Spleen (tissue), 13 donors: ENCODE data around the gene NOLC1. TPM values are rescaled to one million over a fixed set of nuclear protein-coding genes. Genes with fewer than 3 reads are reported as not detected.

Experiments used
- DNase-seq: peaks from one replicate; pipeline ENCODE4 v3.0.0-alpha.2; 2020
- H3K27ac ChIP-seq, 8 donors: fragments of 200-600 bp; sonication (generic) in 7 of 8; 1 replicate in 4 of 8; 2 replicates in 4 of 8; pipeline versions ENCODE4 v1.5.0 to v1.8.0; 2016 to 2021; ENCODE audit warnings: inconsistent platforms in 4 of 8, mild to moderate bottlenecking in 4 of 8, moderate library complexity in 1 of 8
- H3K27me3 ChIP-seq, 7 donors: fragments of 200-600 bp; sonication (generic) in 6 of 7; replicated peaks in 1 of 7; 1 replicate in 4 of 7; 2 replicates in 3 of 7; pipeline versions ENCODE4 v1.5.0 to v1.8.0; 2016 to 2021; ENCODE audit warnings: inconsistent platforms in 3 of 7, mild to moderate bottlenecking in 1 of 7
- H3K36me3 ChIP-seq, 6 donors: fragments of 200-600 bp; sonication (generic) in 5 of 6; 1 replicate in 4 of 6; 2 replicates in 2 of 6; pipeline versions ENCODE4 v1.5.0 to v1.8.0; 2016 to 2021; ENCODE audit warnings: inconsistent platforms in 2 of 6
- H3K4me1 ChIP-seq, 6 donors: fragments of 200-600 bp; sonication (generic) in 5 of 6; 1 replicate in 3 of 6; 2 replicates in 3 of 6; pipeline versions ENCODE4 v1.5.0 to v1.8.0; 2016 to 2021; ENCODE audit warnings: inconsistent platforms in 3 of 6
- H3K4me3 ChIP-seq, 8 donors: fragments of 200-600 bp; sonication (generic) in 7 of 8; 1 replicate in 4 of 8; 2 replicates in 4 of 8; pipeline versions ENCODE4 v1.5.0 to v1.8.0; 2016 to 2021; ENCODE audit warnings: inconsistent platforms in 4 of 8, mild to moderate bottlenecking in 4 of 8, moderate library complexity in 2 of 8
- H3K9me3 ChIP-seq, 8 donors: fragments of 200-600 bp; sonication (generic) in 7 of 8; 1 replicate in 4 of 8; 2 replicates in 4 of 8; pipeline versions ENCODE4 v1.5.0 to v1.8.0; 2016 to 2021; ENCODE audit warnings: inconsistent platforms in 4 of 8
- POLR2A ChIP-seq, 3 donors: fragments of 450-650 bp; IDR thresholded peaks; one replicate each; pipeline ENCODE4 v1.5.1; 2017; ENCODE audit warnings: antibody characterized with exemption in 3 of 3, mild to moderate bottlenecking in 1 of 3
- POLR2AphosphoS5 ChIP-seq, 3 donors: sonication (generic); formaldehyde crosslinking; IDR thresholded peaks; one replicate each; pipeline ENCODE4 v1.5.1; 2017; ENCODE audit warnings: antibody characterized with exemption in 3 of 3
- WGBS, 5 donors: extraction: QIAGEN DNeasy Blood & Tissue Kit in 3 of 5; methylation state at CpG; one replicate each; pipeline versions ENCODE4 v1.1.5 to v1.1.7; 2013 to 2018; 5-methylcytosine and 5-hydroxymethylcytosine counted together
- intact Hi-C: fragments of 100-400 bp; cut with DNase I; formaldehyde crosslinking; loops from one replicate; pipeline ENCODE4 v1.15.0; 2023; ENCODE audit warnings: low total_unique reads
- long read RNA-seq, 2 donors: transcript quantifications; one replicate each; lab custom pipeline, GENCODE V29; 2026
- polyA plus RNA-seq, 3 donors: library from polyadenylated mRNA; stranded (reverse); fragments of 200-250 nt; gene quantifications; one replicate each; pipeline ENCODE4 v1.2.1, GENCODE V29; 2013
- total RNA-seq, 7 donors: library from RNA; depleted of rRNA in 3 of 7; stranded (reverse); fragments of >200 nt in 3 of 7; fragmentation: NEBNext Ultra II Directional in 4 of 7; extraction: Animal tissue kit (Norgen Biotek cat#: 25700) in 4 of 7; gene quantifications; one replicate each; pipeline versions ENCODE4 v1.1.0 to v1.2.1, GENCODE V29; 2016 to 2021
- TF ChIP-seq, protein P1 (sequence below), 11 experiments: fragments of 200-600 bp in 7 of 11; fragments of 450-650 bp in 4 of 11; sonication (generic) in 4 of 11; IDR thresholded peaks in 8 of 11; conservative IDR thresholded peaks in 3 of 11; 1 replicate in 7 of 11; 2 replicates in 4 of 11; pipeline versions ENCODE4 v1.4.0 to v1.8.0; 2016 to 2021; ENCODE audit warnings: antibody characterized with exemption in 11 of 11, inconsistent platforms in 4 of 11, mild to moderate bottlenecking in 1 of 11
- donor health status: healthy with polysubstance abuse.
- donor health status: DM: no; HTN: no; CAD: no; lungs with moderate emphysema.
- donor health status: DM: no; HTN: no; CAD: no.
- donor health status: Bipolar disorder and iron deficiency.
- donor health status: healthy.
- donor health status: DM: no; HTN: no; CAD: no.
- donor health status: DM: yes; HTN: yes; CAD: no.

Gene NOLC1
- 10 to 100 TPM; 37.2 to 60.0 (median 42.3) TPM for total RNA-seq
- 10 to 100 TPM; 24.6 to 36.1 (median 34.8) TPM for polyA plus RNA-seq
- long read RNA-seq, donor 1, partial matches to known transcripts = 11 of 14 reads
- long read RNA-seq, donor 1, other reads (novel, unspliced or antisense) = 0 of 14 reads
- long read RNA-seq, donor 2, partial matches to known transcripts = 0 of 4 reads
- long read RNA-seq, donor 2, other reads (novel, unspliced or antisense) = 0 of 4 reads

DNA sequence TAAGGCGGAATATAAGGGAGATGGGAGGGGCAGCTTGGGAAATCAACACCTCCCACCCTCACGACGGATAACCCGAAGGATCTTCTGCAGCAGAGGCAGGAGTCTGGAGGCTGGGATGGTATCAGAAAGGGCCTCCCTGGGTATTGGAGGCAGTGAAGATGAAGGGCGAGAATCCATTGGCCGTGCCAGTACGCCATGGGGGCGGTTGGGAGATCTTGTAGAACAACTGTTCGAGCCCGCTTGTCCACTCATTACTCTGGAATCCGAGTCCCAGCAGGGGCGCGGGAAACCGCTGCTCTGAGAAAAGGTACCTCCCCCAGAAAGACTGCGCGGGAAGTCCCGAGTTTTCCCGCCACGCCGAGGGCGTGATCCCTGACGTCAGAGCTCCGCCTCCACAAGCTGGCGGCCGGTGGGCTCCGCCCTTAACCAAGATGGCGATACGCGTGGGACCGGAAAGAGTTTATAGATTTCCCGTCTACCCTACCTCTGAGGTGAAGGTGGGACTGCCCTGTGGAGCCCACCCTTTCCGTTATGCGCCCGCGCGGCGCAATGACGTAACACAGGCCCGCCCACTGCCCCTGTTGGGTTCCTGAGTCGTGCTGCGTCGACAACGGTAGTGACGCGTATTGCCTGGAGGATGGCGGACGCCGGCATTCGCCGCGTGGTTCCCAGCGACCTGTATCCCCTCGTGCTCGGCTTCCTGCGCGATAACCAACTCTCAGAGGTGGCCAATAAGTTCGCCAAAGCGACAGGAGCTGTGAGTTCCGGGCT is at the start of gene NOLC1:
Gene NOLC1 (plus strand): TSS at position 616 of the 771 bp plus-strand sequence. CDS start 22 bp downstream, at position 638.
- H3K36me3 ChIP-seq = peaks cover 0 to 66% (median 40%) of the 10 kb centered on the region in 6 donors
- H3K4me3 ChIP-seq = peak within 1 kb of the TSS; percentile 73 to 97 (median 86)
- H3K4me1 ChIP-seq = peaks cover 12 to 56% (median 34%) of the 10 kb centered on the region in 6 donors
- H3K9me3 ChIP-seq = no peaks in the 10 kb centered on the region
- intact Hi-C loops = no loop called here
- no peaks in the 10 kb centered on the region for H3K27me3 ChIP-seq
- TF ChIP-seq, protein P1, sequence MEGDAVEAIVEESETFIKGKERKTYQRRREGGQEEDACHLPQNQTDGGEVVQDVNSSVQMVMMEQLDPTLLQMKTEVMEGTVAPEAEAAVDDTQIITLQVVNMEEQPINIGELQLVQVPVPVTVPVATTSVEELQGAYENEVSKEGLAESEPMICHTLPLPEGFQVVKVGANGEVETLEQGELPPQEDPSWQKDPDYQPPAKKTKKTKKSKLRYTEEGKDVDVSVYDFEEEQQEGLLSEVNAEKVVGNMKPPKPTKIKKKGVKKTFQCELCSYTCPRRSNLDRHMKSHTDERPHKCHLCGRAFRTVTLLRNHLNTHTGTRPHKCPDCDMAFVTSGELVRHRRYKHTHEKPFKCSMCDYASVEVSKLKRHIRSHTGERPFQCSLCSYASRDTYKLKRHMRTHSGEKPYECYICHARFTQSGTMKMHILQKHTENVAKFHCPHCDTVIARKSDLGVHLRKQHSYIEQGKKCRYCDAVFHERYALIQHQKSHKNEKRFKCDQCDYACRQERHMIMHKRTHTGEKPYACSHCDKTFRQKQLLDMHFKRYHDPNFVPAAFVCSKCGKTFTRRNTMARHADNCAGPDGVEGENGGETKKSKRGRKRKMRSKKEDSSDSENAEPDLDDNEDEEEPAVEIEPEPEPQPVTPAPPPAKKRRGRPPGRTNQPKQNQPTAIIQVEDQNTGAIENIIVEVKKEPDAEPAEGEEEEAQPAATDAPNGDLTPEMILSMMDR (IDR thresholded peaks at IDR 0.05 in 8 of 11, conservative IDR thresholded peaks at IDR 0.05 in 3 of 11) = peak in 3 of 11 experiments; percentile 22 to 32 (median 26)
- TF ChIP-seq POLR2AphosphoS5 (IDR thresholded peaks at IDR 0.05) (peak; percentile 97 to 98 (median 98)), POLR2A (IDR thresholded peaks at IDR 0.05) (peak in 2 of 3 donors; percentile 78 to 91)
- DNase-seq = peak; percentile 100
- peak within 1 kb of the TSS; percentile 74 to 95 (median 88) for H3K27ac ChIP-seq
- WGBS, 5 donors = 7 to 11% (median 7%) methylated on average over 50 to 59 of the region's 59 CpGs

DNA sequence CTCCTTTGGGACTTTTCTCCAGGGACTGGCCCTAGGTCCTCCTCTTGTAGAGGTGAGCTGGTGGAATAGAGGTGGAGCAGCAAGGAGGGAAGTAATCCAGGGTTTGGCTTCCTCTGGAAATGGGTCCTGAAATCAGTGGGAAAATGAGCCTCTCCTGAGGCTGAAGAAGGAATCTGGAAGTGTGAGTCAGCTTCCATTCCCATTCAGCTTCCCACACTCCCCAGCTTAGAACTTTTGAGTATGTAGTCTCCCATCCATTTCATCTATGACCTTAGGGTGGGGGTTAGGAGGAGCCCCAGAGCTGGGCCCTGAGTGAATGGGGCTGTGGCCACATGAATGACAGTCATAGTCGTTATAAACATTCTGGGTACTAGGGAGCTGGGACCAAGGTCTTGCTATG is 49.8 kb upstream of the NOLC1 start:
- Histone ChIP-seq H3K9me3 (no peaks in the 10 kb centered on the region), H3K4me3 (no peak overlapping the region), H3K27ac (no peak overlapping the region), H3K27me3 (no peaks in the 10 kb centered on the region), H3K4me1 (peaks cover 0 to 12% (median 4%) of the 10 kb centered on the region in 6 donors), H3K36me3 (peaks cover 0 to 78% (median 10%) of the 10 kb centered on the region in 6 donors)
- 60 to 86% (median 75%) methylated on average over 1 of the region's 1 CpG for WGBS, 5 donors
- DNase-seq = no peak
- TF ChIP-seq, protein P1 (IDR thresholded peaks at IDR 0.05 in 8 of 11, conservative IDR thresholded peaks at IDR 0.05 in 3 of 11) = no peak
- no peak for TF ChIP-seq POLR2AphosphoS5 (IDR thresholded peaks at IDR 0.05)
- no peak for TF ChIP-seq POLR2A (IDR thresholded peaks at IDR 0.05)
- intact Hi-C loops = no loop called here

DNA sequence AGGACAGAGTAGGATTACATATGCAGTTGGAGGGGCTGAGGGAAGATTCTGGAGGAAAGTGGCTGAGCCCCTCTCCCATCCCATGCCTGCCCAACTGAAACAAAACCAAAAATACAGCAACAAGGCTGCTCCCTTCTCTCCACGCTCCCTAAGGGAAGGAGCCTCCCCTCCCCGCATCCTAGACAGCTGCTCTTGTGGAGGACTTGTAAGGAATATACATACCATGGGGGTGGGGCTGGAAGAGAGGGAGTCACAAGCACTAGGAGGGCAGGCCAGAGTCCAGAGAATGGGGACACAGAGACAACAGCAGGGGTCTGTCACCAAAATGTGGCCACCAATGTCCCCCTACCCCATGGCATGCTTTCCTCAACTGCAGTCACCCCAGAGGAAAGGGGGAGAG is 45.2 kb upstream of the NOLC1 start:
- H3K36me3 ChIP-seq = peaks cover 4 to 84% (median 53%) of the 10 kb centered on the region in 6 donors
- WGBS, 5 donors = 84 to 100% (median 95%) methylated on average over 2 of the region's 2 CpGs

More for the DNA sequence above, 45.2 kb upstream of the NOLC1 start:
- Histone ChIP-seq H3K4me1 (peaks cover 0 to 21% (median 6%) of the 10 kb centered on the region in 6 donors), H3K9me3 (no peaks in the 10 kb centered on the region), H3K27ac (no peak overlapping the region), H3K27me3 (no peaks in the 10 kb centered on the region), H3K4me3 (no peak overlapping the region)
- no peak for DNase-seq
- intact Hi-C loops = no loop called here
- TF ChIP-seq, protein P1 (IDR thresholded peaks at IDR 0.05 in 8 of 11, conservative IDR thresholded peaks at IDR 0.05 in 3 of 11) = no peak
- no peak for TF ChIP-seq POLR2AphosphoS5 (IDR thresholded peaks at IDR 0.05)
- TF ChIP-seq POLR2A (IDR thresholded peaks at IDR 0.05) = no peak
